Thyroid gland (tissue), 4 donors: ENCODE measurements around the gene PSMD10. TPM values are rescaled to one million over a fixed set of nuclear protein-coding genes. Genes with fewer than 3 reads are reported as not detected.

ENCODE experiments used
- DNase-seq, 2 donors: peaks; one replicate each; pipeline ENCODE4 v3.0.0-alpha.2; 2019
- H3K27ac ChIP-seq, 3 donors: fragments of 200-600 bp; sonication (generic); 1 replicate in 2 of 3; 2 replicates in 1 of 3; pipeline ENCODE4 v1.5.1; 2016 to 2019; ENCODE audit warnings: mild to moderate bottlenecking in 1 of 3, moderate library complexity in 1 of 3
- H3K27me3 ChIP-seq: fragments of 200-600 bp; sonication (generic); one replicate; pipeline ENCODE4 v1.5.1; 2019
- H3K36me3 ChIP-seq, 2 donors: fragments of 200-600 bp; sonication (generic); one replicate each; pipeline ENCODE4 v1.5.1; 2016 to 2019
- H3K4me1 ChIP-seq, 2 donors: fragments of 200-600 bp; sonication (generic); one replicate each; pipeline ENCODE4 v1.5.1; 2017 to 2019
- H3K4me3 ChIP-seq, 3 donors: fragments of 200-600 bp; sonication (generic); replicated peaks in 1 of 3; 1 replicate in 2 of 3; 2 replicates in 1 of 3; pipeline ENCODE4 v1.5.1; 2016; ENCODE audit warnings: mild to moderate bottlenecking in 1 of 3
- H3K9me3 ChIP-seq: fragments of 200-600 bp; sonication (generic); one replicate; pipeline ENCODE4 v1.5.1; 2017
- CTCF ChIP-seq, 6 experiments: fragments of 200-600 bp in 3 of 6; fragments of 450-650 bp in 3 of 6; sonication (generic) in 3 of 6; IDR thresholded peaks; one replicate each; pipeline ENCODE4 v1.5.1; 2016 to 2019; ENCODE audit warnings: antibody characterized with exemption in 6 of 6, mild to moderate bottlenecking in 2 of 6, inconsistent platforms in 1 of 6, moderate library complexity in 1 of 6
- POLR2A ChIP-seq, 2 donors: fragments of 450-650 bp; IDR thresholded peaks; one replicate each; pipeline ENCODE4 v1.6.1; 2017; ENCODE audit warnings: antibody characterized with exemption in 2 of 2, mild to moderate bottlenecking in 2 of 2, moderate library complexity in 1 of 2
- WGBS, 2 donors: methylation state at CpG; one replicate each; pipeline ENCODE4 v1.1.5; 2017; 5-methylcytosine and 5-hydroxymethylcytosine counted together
- intact Hi-C: fragments of 100-400 bp; cut with DNase I; formaldehyde crosslinking; loops from one replicate; pipeline ENCODE4 v1.15.1; 2023
- total RNA-seq, 4 donors: library from RNA; depleted of rRNA; stranded (reverse); fragments of >200 nt; gene quantifications; one replicate each; pipeline ENCODE4 v1.2.3, GENCODE V29; 2016

The PSMD10 gene
- total RNA-seq, 4 donors from 2014 or later = 43.6 to 45.6 (median 44.2) TPM

DNA sequence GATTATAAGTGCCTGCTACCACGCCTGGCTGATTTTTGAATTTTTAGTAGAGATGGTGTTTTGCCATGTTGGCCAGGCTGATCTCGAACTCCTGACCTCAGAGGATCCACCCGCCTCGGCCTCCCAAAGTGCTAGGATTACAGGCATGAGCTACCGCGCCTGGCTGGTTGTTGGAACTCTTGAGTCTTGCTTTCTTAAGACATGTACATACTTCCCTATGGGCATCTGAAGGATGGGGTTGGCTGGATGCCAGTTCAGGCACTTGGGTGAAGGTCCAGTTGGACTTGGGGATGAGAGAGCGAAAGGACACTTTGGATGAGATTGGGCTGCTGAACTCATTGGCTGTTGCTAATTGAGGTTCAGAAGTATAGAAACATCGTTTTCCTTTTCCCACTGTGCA lies 40.7 kb upstream of the PSMD10 start:
- intact Hi-C loops = no loop called here
- Histone ChIP-seq H3K4me3 (no peak overlapping the region), H3K36me3 (no peaks in the 10 kb centered on the region), H3K27me3 (no peaks in the 10 kb centered on the region), H3K4me1 (no peaks in the 10 kb centered on the region), H3K27ac (no peak overlapping the region), H3K9me3 (no peaks in the 10 kb centered on the region)
- WGBS, 2 donors = 82 to 91% methylated on average over 2 to 3 of the region's 8 CpGs
- DNase-seq = no peak
- TF ChIP-seq POLR2A (IDR thresholded peaks at IDR 0.05) = no peak
- no peak for TF ChIP-seq CTCF (IDR thresholded peaks at IDR 0.05)

DNA sequence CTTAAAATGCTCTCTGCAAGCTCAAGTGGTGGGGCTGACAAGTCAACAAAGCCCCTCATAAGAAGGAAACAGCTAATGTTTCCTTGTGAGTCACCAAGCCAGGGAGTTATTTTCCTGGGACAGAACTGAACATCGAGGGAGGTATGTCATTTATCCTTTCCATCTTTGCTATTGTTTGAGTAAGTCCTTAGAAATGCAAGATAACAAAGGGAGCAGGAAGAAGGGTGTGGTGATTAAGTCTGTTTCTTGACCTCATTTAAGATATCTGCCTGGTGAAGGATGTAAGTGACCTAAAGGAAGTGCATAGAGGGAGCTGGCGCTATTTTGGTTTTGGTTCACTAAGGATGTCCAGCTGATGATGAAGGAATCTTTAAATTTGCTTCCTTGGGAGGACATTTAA lies 40.1 kb upstream of the PSMD10 start:
- H3K27ac ChIP-seq = no peak overlapping the region
- no peaks in the 10 kb centered on the region for H3K27me3 ChIP-seq
- no peaks in the 10 kb centered on the region for H3K36me3 ChIP-seq
- H3K4me3 ChIP-seq = no peak overlapping the region
- 61 to 63% methylated on average over 2 of the region's 2 CpGs for WGBS, 2 donors
- intact Hi-C loops = no loop called here
- no peak for DNase-seq
- TF ChIP-seq CTCF (IDR thresholded peaks at IDR 0.05) (no peak), POLR2A (IDR thresholded peaks at IDR 0.05) (no peak)
- no peaks in the 10 kb centered on the region for H3K4me1 ChIP-seq
- no peaks in the 10 kb centered on the region for H3K9me3 ChIP-seq

DNA sequence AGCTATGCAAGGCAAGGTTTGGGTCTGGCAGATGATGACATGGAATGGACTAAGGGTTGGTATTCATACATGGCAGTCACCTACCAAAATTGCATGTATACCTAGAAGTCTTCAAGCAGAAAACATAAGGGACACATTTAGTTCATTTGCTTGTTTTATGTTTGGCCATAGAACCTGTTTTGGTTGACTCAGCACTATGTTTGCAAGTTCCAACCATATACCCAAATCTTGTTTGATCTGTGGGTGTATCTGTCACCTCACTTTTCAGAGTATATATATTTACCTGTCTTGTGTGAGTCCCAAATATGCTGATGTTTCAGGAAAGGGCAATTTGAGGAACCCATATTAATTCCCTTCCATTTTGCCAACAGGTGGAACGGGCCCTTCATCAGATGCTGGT lies 39.5 kb upstream of the PSMD10 start:
- no peaks in the 10 kb centered on the region for H3K36me3 ChIP-seq
- intact Hi-C loops = no loop called here
- DNase-seq = no peak
- no peak overlapping the region for H3K27ac ChIP-seq
- TF ChIP-seq CTCF (IDR thresholded peaks at IDR 0.05) (no peak), POLR2A (IDR thresholded peaks at IDR 0.05) (no peak)
- 100% methylated on average over 1 of the region's 1 CpG; no CpG with 5 or more reads in 1 of the 2 donors for WGBS, 2 donors
- H3K9me3 ChIP-seq = no peaks in the 10 kb centered on the region
- no peaks in the 10 kb centered on the region for H3K27me3 ChIP-seq
- no peaks in the 10 kb centered on the region for H3K4me1 ChIP-seq
- H3K4me3 ChIP-seq = no peak overlapping the region

GRCh38 chrX:108127152-108127551 lies 35.8 kb upstream of the PSMD10 start:
- 93 to 94% methylated on average over 4 of the region's 4 CpGs for WGBS, 2 donors

GRCh38 chrX:108126661-108127060 lies 35.3 kb upstream of the PSMD10 start:
- H3K27me3 ChIP-seq = no peaks in the 10 kb centered on the region
- no peaks in the 10 kb centered on the region for H3K36me3 ChIP-seq
- WGBS, 2 donors = 88 to 92% methylated on average over 2 of the region's 2 CpGs
- intact Hi-C loops = no loop called here
- no peak overlapping the region for H3K4me3 ChIP-seq
- no peak overlapping the region for H3K27ac ChIP-seq
- TF ChIP-seq CTCF (IDR thresholded peaks at IDR 0.05) (no peak), POLR2A (IDR thresholded peaks at IDR 0.05) (no peak)
- H3K4me1 ChIP-seq = peaks cover 0 to 3% of the 10 kb centered on the region in 2 donors
- no peak for DNase-seq
- H3K9me3 ChIP-seq = no peaks in the 10 kb centered on the region

More at GRCh38 chrX:108127152-108127551, 35.8 kb upstream of the PSMD10 start:
- Histone ChIP-seq H3K4me1 (peaks cover 0 to 3% of the 10 kb centered on the region in 2 donors), H3K27ac (no peak overlapping the region), H3K9me3 (no peaks in the 10 kb centered on the region), H3K4me3 (no peak overlapping the region), H3K36me3 (no peaks in the 10 kb centered on the region), H3K27me3 (no peaks in the 10 kb centered on the region)
- TF ChIP-seq CTCF (IDR thresholded peaks at IDR 0.05) (no peak), POLR2A (IDR thresholded peaks at IDR 0.05) (no peak)
- DNase-seq = no peak
- intact Hi-C loops = no loop called here
